ENCODE measurements around the gene IL13.
"Not testable (repeated sequence)": the region's sequence is repeated elsewhere in the genome, so short reads cannot be mapped to it uniquely, and the experiment has no call there.

IL13 gene

DNA sequence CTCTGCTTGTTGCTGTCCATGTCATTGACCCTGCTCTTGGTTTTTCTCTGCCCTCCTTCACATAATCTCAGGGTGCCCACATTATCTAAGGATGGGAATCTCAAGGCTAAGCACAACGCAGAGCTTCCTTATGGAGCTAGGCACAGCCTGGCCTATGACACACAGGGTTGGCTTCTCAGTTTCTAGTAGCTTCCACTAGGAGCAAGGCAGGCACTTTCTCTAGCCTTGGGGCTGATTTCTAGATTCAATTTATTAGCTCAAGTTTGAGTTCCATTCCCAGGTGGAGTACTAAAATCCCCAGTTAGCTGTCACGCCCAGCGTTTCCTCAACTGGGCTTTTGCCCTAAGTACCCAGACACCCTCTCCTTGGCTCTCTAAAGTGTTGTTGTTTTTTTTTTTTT lies 28.2 kb downstream of the IL13 start:
- DNase-seq (ENCODE audit: low spot score): no peak
- POLR2A ChIA-PET (ENCODE audit: low non-redundant PET): no interaction called here
- CTCF ChIA-PET: interaction anchor here (0.5 to 0.7 kb wide), 3 partner anchors 9 to 57 kb away, joined by 4 to 7 read pairs (median 4); no protein-coding TSS in a partner anchor

DNA sequence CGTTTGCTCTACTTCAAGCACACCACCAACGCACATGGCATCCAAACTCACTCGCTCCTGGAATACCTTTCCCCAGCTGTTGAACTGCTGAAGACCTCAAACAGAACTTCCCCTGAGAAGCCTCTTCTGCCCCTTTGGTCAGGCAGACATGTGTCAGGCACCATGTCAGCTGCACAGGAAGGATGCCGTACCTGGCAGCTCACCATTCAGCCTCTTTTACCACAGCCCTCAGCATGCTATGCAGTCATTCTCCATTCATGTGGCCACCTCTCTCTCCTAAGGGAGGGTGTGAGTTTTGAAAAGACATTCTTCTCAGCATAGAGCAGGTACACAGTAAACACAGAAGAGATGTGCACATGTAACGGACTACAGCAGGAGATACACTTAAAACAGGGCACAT lies 30.0 kb downstream of the IL13 start:
- TF ChIP-seq, protein P1, sequence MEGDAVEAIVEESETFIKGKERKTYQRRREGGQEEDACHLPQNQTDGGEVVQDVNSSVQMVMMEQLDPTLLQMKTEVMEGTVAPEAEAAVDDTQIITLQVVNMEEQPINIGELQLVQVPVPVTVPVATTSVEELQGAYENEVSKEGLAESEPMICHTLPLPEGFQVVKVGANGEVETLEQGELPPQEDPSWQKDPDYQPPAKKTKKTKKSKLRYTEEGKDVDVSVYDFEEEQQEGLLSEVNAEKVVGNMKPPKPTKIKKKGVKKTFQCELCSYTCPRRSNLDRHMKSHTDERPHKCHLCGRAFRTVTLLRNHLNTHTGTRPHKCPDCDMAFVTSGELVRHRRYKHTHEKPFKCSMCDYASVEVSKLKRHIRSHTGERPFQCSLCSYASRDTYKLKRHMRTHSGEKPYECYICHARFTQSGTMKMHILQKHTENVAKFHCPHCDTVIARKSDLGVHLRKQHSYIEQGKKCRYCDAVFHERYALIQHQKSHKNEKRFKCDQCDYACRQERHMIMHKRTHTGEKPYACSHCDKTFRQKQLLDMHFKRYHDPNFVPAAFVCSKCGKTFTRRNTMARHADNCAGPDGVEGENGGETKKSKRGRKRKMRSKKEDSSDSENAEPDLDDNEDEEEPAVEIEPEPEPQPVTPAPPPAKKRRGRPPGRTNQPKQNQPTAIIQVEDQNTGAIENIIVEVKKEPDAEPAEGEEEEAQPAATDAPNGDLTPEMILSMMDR (conservative IDR thresholded peaks at IDR 0.05; ENCODE audit: low read depth): no peak
- CTCF ChIA-PET: interaction anchor here (0.5 kb wide), 1 partner anchor 47 kb away, joined by 3 read pairs; no protein-coding TSS in a partner anchor
- POLR2A ChIA-PET (ENCODE audit: low non-redundant PET): interaction anchor here (0.6 kb wide), 1 partner anchor 69 kb away, joined by 3 read pairs; no protein-coding TSS in a partner anchor
- no peak overlapping the region for H3K27ac ChIP-seq
- no peak for DNase-seq (ENCODE audit: low spot score)

More for the DNA sequence above, 28.2 kb downstream of the IL13 start:
- TF ChIP-seq, protein P1 (conservative IDR thresholded peaks at IDR 0.05; ENCODE audit: low read depth): no peak
- no peak overlapping the region for H3K27ac ChIP-seq

DNA sequence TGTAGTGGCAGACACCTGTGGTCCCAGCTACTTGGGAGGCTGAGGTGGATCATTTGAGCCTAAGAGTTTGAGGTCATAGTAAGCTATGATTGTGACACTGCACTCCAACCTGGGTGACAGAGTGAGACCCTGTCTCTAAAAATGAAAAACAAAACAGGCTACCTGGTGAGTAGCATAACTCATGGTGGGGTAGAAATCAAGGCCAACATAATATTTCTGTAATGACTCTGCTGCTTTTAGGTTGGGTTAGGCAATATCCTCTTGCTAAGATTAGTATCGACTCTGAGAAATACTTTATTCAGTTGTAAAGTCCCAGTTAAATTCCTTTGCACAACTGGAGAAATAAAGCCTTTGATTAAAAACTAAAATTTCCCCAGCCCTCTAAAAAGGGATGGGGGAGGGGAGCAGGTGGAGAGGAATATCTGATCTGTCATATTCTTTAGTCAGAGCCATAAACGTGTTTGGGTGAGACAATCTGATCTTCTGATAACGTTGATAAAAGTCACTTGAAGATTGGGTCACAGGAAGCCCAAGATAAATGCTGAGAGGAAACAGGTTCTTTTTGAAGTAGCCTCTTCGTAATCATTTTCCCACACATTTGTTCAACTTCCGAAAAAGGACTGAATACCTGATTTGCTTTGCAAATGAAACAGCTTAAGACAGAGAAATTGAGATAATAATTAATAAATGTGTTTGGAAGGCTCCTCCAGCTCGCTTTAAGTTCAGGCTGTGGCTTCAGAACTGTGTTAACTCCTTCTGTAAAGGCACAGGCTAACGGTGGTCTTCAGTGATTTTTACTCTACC lies 30.8 kb downstream of the IL13 start:
- no peak overlapping the region for H3K27ac ChIP-seq
- CTCF ChIA-PET: interaction anchor here (0.5 to 1.0 kb wide), 4 partner anchors 12 to 160 kb away, joined by 3 to 5 read pairs (median 3); no protein-coding TSS in a partner anchor
- TF ChIP-seq, protein P1 (conservative IDR thresholded peaks at IDR 0.05; ENCODE audit: low read depth): no peak
- no peak for DNase-seq (ENCODE audit: low spot score)
- POLR2A ChIA-PET (ENCODE audit: low non-redundant PET): interaction anchor here (0.6 kb wide), 1 partner anchor 69 kb away, joined by 3 read pairs; no protein-coding TSS in a partner anchor

DNA sequence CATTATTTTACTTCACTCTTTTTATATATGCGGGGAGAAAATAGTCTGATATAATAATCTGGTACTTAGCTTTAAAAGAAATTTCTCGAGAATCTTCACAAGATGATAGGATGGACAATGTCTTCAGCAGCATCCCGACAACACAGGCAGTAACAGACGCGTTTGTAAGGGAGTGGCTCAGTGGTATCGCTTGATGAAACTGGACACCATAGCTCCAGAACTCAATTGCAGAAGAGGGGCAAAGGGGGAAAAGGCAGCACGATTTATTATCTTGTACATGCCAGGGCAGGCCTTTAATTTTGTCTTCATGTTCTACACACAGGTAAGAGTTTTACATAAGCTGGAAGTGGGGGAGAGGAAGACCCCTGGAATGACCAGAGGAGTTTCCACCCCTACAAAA lies 31.5 kb downstream of the IL13 start:
- ChIA-PET CTCF (interaction anchor here (0.7 to 1.0 kb wide), 3 partner anchors 13 to 133 kb away, joined by 3 to 8 read pairs (median 5); no protein-coding TSS in a partner anchor), POLR2A (ENCODE audit: low non-redundant PET) (interaction anchor here (0.5 kb wide), 1 partner anchor 76 kb away, joined by 4 read pairs; no protein-coding TSS in a partner anchor)
- no peak overlapping the region for H3K27ac ChIP-seq
- TF ChIP-seq, protein P1 (conservative IDR thresholded peaks at IDR 0.05; ENCODE audit: low read depth): no peak
- DNase-seq (ENCODE audit: low spot score): no peak

DNA sequence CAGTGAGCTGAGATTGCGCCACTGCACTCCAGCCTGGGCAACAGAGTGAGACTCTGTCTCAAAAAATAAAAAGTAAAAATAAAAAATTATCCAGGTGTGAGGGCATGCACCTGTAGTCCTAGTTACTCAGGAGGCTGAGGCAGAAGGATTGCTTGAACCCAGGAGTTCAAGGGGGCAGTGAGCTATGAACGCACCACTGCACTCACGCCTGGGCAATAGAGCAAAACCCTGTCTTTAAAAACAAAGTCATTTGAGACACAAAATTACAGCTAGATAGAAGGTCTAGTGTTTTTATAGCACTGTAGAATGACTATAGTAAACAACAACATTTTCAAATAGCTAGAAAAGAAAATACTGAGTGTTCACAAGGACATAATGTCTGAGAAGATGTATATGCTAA lies 32.2 kb downstream of the IL13 start:
- H3K27ac ChIP-seq: no peak overlapping the region
- POLR2A ChIA-PET (ENCODE audit: low non-redundant PET): interaction anchor here (0.5 kb wide), 1 partner anchor 76 kb away, joined by 4 read pairs; no protein-coding TSS in a partner anchor
- CTCF ChIA-PET: interaction anchor here (0.7 kb wide), 1 partner anchor 132 kb away, joined by 8 read pairs; no protein-coding TSS in a partner anchor
- no peak for DNase-seq (ENCODE audit: low spot score)
- TF ChIP-seq, protein P1 (conservative IDR thresholded peaks at IDR 0.05; ENCODE audit: low read depth): no peak

DNA sequence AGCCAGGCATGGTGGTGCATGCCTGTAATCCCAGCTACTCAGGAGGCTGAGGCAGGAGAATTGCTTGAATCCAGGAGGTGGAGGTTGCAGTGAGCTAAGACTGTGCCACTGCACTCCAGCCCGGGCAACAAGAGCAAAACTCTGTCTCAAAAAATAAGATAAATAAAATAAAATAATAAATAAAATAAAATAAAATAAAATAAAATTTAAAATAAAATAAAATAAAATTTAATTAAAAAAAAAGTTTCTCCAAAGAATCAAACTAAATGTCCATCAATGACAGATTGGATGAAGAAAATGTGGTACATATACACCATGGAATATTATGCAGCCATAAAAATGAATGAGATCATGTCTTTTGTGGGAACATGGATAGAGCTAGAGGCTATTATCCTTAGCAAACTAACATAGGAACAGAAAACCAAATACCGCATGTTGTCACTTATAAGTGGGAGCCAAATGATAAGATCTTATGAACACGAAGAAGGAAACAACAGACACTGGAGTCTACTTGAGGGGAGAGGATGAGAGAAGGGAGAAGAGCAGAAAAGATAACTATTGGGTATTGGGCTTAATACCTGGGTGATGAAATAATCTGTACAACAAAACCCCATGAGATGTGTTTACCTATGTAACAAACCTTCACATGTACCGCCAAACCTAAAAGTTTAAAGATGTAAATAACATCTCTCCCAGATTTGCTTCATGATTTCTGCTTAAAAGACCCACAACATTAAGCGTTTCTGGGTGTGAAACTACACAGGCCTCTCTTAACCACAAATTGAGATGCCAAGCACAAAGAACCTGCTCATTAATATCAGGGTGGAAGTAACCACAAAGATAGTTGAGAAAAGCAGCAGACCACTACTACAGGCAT lies 34.0 kb downstream of the IL13 start:
- H3K27ac ChIP-seq; DNase-seq (ENCODE audit: low spot score); POLR2A ChIA-PET (ENCODE audit: low non-redundant PET); CTCF ChIA-PET: not testable (repeated sequence)

Data from RWPE1 (cell line).